Endothelial cell of umbilical vein (primary cell): ENCODE results near the gene CABCOCO1. TPM values are rescaled to one million over a fixed set of nuclear protein-coding genes. Genes with fewer than 3 reads are reported as not detected.
"Not testable (repeated sequence)": the region's sequence is repeated elsewhere in the genome, so short reads cannot be mapped to it uniquely, and the experiment has no call there.

Experiments
- BruUV-seq: library from RNA; stranded (reverse); fragments of 400-500 nt; replicated peaks from 2 replicates; lab custom pipeline; 2021; lab: Mats Ljungman, UMichigan
- CTCF ChIA-PET: fragments of 300-600, 350-600 bp; sonication (Branson Sonifier 250); formaldehyde crosslinking; loops from one replicate; lab custom pipeline; 2021; ENCODE audit warnings: antibody characterized with exemption, inconsistent platforms; lab: Charles Lee
- POLR2A ChIA-PET: fragments of 300-600, 350-600 bp; sonication (Branson Sonifier 250); formaldehyde crosslinking; loops from one replicate; lab custom pipeline; 2021; ENCODE audit warnings: antibody characterized with exemption, inconsistent platforms; lab: Charles Lee
- DNase-seq: peaks from one replicate; pipeline ENCODE4 v3.0.0-alpha.2; 2011; ENCODE audit warnings: low read depth, low spot score
- FAIRE-seq: peaks from 2 replicates; lab custom pipeline; 2011; peaks lifted over from hg19 to GRCh38; lab: Jason Lieb, UNC
- H2AFZ ChIP-seq: 2 replicates; pipeline ENCODE4 v1.6.0; 2012; ENCODE audit warnings: low read depth, low read length, control low read depth, inconsistent platforms
- H3K27ac ChIP-seq: 2 replicates; pipeline ENCODE4 v1.5.1; 2011; ENCODE audit warnings: low read depth, mild to moderate bottlenecking, control low read depth, low read length, moderate library complexity; ENCODE audit not compliant: insufficient read depth
- H3K27me3 ChIP-seq, 2 experiments: 2 replicates each; pipeline versions ENCODE4 v1.6.0 to v1.6.1; 2011; ENCODE audit warnings: low read length in 2 of 2, mixed read lengths in 1 of 2; ENCODE audit not compliant: control insufficient read depth in 2 of 2, insufficient read depth in 2 of 2
- H3K36me3 ChIP-seq, 2 experiments: 2 replicates in 1 of 2; 3 replicates in 1 of 2; pipeline ENCODE4 v1.5.1; 2011; ENCODE audit warnings: low read length in 2 of 2, mild to moderate bottlenecking in 1 of 2, moderate library complexity in 1 of 2; ENCODE audit not compliant: control insufficient read depth in 2 of 2, insufficient read depth in 2 of 2; ENCODE audit errors: extremely low read depth in 1 of 2
- H3K4me1 ChIP-seq: 3 replicates; pipeline ENCODE4 v1.5.1; 2011; ENCODE audit warnings: mild to moderate bottlenecking, low read length; ENCODE audit not compliant: control insufficient read depth, insufficient read depth; ENCODE audit errors: extremely low read depth
- H3K4me2 ChIP-seq: 2 replicates; pipeline ENCODE4 v1.6.1; 2011; ENCODE audit warnings: low read length, control low read depth, mixed read lengths; ENCODE audit not compliant: insufficient read depth
- H3K4me3 ChIP-seq, 3 experiments: fragments of 200-600 bp in 1 of 3; sonication (generic), shearing (Covaris generic) in 1 of 3; replicated peaks in 1 of 3; 2 replicates each; pipeline ENCODE4 v1.5.1; 2011 to 2016; ENCODE audit warnings: control low read depth in 3 of 3, low read length in 3 of 3, mild to moderate bottlenecking in 2 of 3, inconsistent platforms in 1 of 3, low read depth in 1 of 3, moderate library complexity in 1 of 3; ENCODE audit not compliant: insufficient read depth in 1 of 3
- H3K79me2 ChIP-seq: 2 replicates; pipeline ENCODE4 v1.6.0; 2012; ENCODE audit warnings: low read length, inconsistent platforms; ENCODE audit not compliant: control insufficient read depth, insufficient read depth
- H3K9ac ChIP-seq: replicated peaks from 2 replicates; pipeline ENCODE3; 2011; ENCODE audit warnings: low read length, control low read depth; ENCODE audit not compliant: insufficient read depth; ENCODE audit errors: extremely low read depth
- H3K9me1 ChIP-seq: replicated peaks from 3 replicates; pipeline ENCODE4 v1.6.0; 2011; ENCODE audit warnings: mild to moderate bottlenecking, low read length; ENCODE audit not compliant: control insufficient read depth, insufficient read depth; ENCODE audit errors: extremely low read depth
- H3K9me3 ChIP-seq: replicated peaks from 2 replicates; pipeline ENCODE4 v1.5.1; 2012; ENCODE audit warnings: low read length, inconsistent platforms; ENCODE audit not compliant: control insufficient read depth, insufficient read depth
- H4K20me1 ChIP-seq: replicated peaks from 2 replicates; pipeline ENCODE3; 2011; ENCODE audit warnings: mild to moderate bottlenecking, low read length; ENCODE audit not compliant: control insufficient read depth, insufficient read depth; ENCODE audit errors: extremely low read depth
- EZH2 ChIP-seq: IDR thresholded peaks from 2 replicates; pipeline ENCODE4 v1.6.1; 2012; ENCODE audit warnings: borderline replicate concordance, low read depth, mild to moderate bottlenecking, moderate library complexity, low read length, inconsistent platforms; ENCODE audit not compliant: severe bottlenecking
- FOS ChIP-seq: IDR thresholded peaks from 2 replicates; pipeline ENCODE4 v1.6.1; 2011; ENCODE audit warnings: mild to moderate bottlenecking, low read length, moderate library complexity, borderline replicate concordance; ENCODE audit not compliant: insufficient read depth
- GATA2 ChIP-seq: IDR thresholded peaks from 2 replicates; pipeline ENCODE4 v1.7.0; 2011; ENCODE audit warnings: low read depth, mild to moderate bottlenecking, moderate library complexity, mixed read lengths, low read length; ENCODE audit not compliant: insufficient read length, insufficient read depth
- JUN ChIP-seq: IDR thresholded peaks from 2 replicates; pipeline ENCODE4 v1.6.1; 2011; ENCODE audit warnings: borderline replicate concordance, low read depth; ENCODE audit not compliant: insufficient read length, insufficient read depth
- MYC ChIP-seq: IDR thresholded peaks from one replicate; pipeline ENCODE4 v1.6.1; 2011; ENCODE audit warnings: mild to moderate bottlenecking, low read depth, low read length
- POLR2A ChIP-seq: IDR thresholded peaks from 2 replicates; pipeline ENCODE4 v1.6.1; 2012; ENCODE audit warnings: low read depth, mild to moderate bottlenecking, control low read depth, low read length
- POLR2AphosphoS5 ChIP-seq: IDR thresholded peaks from 2 replicates; pipeline ENCODE4 v1.6.1; 2012; ENCODE audit warnings: low read depth, mild to moderate bottlenecking, control low read depth, low read length, moderate library complexity; ENCODE audit not compliant: insufficient read depth
- dilution Hi-C: fragments of 300-500 bp; cut with MboI; formaldehyde crosslinking; loops from one replicate; pipeline ENCODE4 v1.15.0; 2019; ENCODE audit warnings: low sequenced_read_pairs; ENCODE audit not compliant: extremely low pct_ligation_motif_present
- intact Hi-C: fragments of 100-400 bp; cut with micrococcal nuclease; formaldehyde crosslinking; loops from one replicate; pipeline ENCODE4 v1.10.0; 2022
- polyA plus RNA-seq, 4 experiments: library from polyadenylated mRNA; depleted of rRNA in 3 of 4; stranded (reverse) in 3 of 4; unstranded in 1 of 4; fragments of >200 nt; gene quantifications; 2 replicates each; pipeline versions ENCODE4 v1.2.1 to v1.2.3, GENCODE V29; 2011 to 2012; ENCODE audit warnings: missing spikeins in 1 of 4
- total RNA-seq: library from RNA; stranded (reverse); gene quantifications from 2 replicates; pipeline ENCODE4 v1.2.3, GENCODE V29; 2021
- TF ChIP-seq, protein P1 (sequence below): IDR thresholded peaks from 2 replicates; pipeline ENCODE4 v1.6.1; 2011; ENCODE audit not compliant: insufficient read depth, insufficient read length
- TF ChIP-seq, protein P2 (sequence below), 2 donors: IDR thresholded peaks; 1 replicate in 1 of 2; 2 replicates in 1 of 2; pipeline ENCODE4 v1.5.1; 2011; ENCODE audit warnings: low read length in 2 of 2, mild to moderate bottlenecking in 2 of 2, moderate library complexity in 2 of 2, control low read depth in 1 of 2, inconsistent platforms in 1 of 2, low read depth in 1 of 2; ENCODE audit not compliant: insufficient read depth in 1 of 2; ENCODE audit errors: extremely low read depth in 1 of 2

The CABCOCO1 gene
- total and polyA plus RNA-seq, 2 donors (not counting 3 experiments of a cell fraction or from before 2014, with no cell fraction given): 0.06 to 1.3 TPM

DNA sequence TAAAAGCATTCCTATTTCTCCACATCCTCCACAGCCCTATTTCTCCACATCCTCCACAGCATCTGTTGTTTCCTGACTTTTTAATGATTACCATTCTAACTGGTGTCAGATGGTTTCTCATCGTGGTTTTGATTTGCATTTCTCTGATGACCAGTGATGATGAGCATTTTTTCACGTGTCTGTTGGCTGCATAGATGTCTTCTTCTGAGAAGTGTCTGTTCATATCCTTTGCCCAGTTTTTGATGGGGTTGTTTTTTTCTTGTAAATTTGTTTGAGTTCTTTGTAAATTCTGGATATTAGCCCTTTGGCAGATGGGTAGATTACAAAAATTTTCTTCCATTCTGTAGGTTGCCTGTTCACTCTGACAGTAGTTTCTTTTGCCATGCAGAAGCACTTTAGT is 49.4 kb downstream of the CABCOCO1 start:
- POLR2A ChIA-PET, intact Hi-C loops, H3K4me2 ChIP-seq, FAIRE-seq, H3K36me3 ChIP-seq, H4K20me1 ChIP-seq, H3K9ac ChIP-seq, dilution Hi-C loops, H3K9me1 ChIP-seq, H3K27me3 ChIP-seq, H3K9me3 ChIP-seq, H3K4me3 ChIP-seq, H3K4me1 ChIP-seq, H3K27ac ChIP-seq, H2AFZ ChIP-seq, BruUV-seq, H3K79me2 ChIP-seq, DNase-seq: not testable (repeated sequence)
- CTCF ChIA-PET: interaction anchor here (1.0 kb wide), 1 partner anchor 104 kb away, joined by 3 read pairs; no protein-coding TSS in a partner anchor

DNA sequence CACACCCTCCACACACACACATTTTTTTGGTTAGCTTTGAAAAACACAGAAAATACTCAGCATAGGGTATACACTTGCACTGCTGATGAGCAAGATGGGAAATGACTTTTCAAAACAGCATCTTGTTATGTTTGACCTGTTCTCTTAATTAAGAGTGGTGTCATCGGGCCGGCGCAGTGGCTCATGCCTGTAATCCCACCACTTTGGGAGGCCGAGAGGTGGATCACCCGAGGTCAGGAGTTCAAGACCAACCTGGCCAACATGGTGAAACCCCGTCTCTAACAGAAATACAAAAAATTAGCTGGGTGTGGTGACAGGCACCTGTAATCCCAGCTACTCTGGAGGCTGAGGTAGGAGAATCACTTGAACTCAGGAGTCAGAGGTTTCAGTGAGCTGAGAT is 56.7 kb downstream of the CABCOCO1 start:
- H3K4me1 ChIP-seq, H3K27ac ChIP-seq, H3K36me3 ChIP-seq, H3K9ac ChIP-seq, H3K9me3 ChIP-seq, H4K20me1 ChIP-seq, FAIRE-seq, H2AFZ ChIP-seq, CTCF ChIA-PET, H3K9me1 ChIP-seq, H3K4me2 ChIP-seq, intact Hi-C loops, DNase-seq, BruUV-seq, H3K79me2 ChIP-seq, POLR2A ChIA-PET, H3K4me3 ChIP-seq, H3K27me3 ChIP-seq, dilution Hi-C loops: not testable (repeated sequence)

DNA sequence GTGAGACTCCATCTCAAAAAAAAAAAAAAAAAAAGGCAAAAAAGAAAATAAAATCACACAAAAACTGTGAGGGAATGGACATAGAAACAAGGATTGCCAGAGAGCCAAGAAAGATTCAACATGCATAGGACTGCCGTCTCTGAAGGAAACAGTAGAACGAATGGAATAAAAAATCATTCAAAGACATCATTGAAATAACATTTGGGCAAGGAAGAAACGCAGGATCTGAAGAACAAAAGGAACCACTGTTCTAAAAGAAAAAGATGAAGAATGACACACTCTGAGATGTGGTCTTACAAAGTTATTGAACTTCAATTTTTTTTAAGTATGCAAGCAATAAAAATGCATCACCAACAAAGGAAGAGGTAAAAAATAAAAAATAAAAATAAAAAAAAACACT is 57.2 kb downstream of the CABCOCO1 start:
- Histone ChIP-seq H4K20me1 (no peaks in the 10 kb centered on the region), H3K4me3 (no peak overlapping the region), H3K36me3 (no peaks in the 10 kb centered on the region), H2AFZ (no peak overlapping the region), H3K9me1 (no peaks in the 10 kb centered on the region), H3K27me3 (no peaks in the 10 kb centered on the region), H3K79me2 (no peaks in the 10 kb centered on the region), H3K27ac (no peak overlapping the region), H3K9me3 (no peaks in the 10 kb centered on the region), H3K4me2 (no peak overlapping the region), H3K9ac (no peak overlapping the region), H3K4me1 (no peaks in the 10 kb centered on the region)
- no peak for TF ChIP-seq POLR2AphosphoS5
- no peak for TF ChIP-seq EZH2
- TF ChIP-seq GATA2: no peak
- TF ChIP-seq POLR2A: no peak
- no peak for TF ChIP-seq MYC
- no peak for TF ChIP-seq JUN
- TF ChIP-seq, protein P1, sequence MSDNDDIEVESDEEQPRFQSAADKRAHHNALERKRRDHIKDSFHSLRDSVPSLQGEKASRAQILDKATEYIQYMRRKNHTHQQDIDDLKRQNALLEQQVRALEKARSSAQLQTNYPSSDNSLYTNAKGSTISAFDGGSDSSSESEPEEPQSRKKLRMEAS: no peak
- TF ChIP-seq, protein P2, sequence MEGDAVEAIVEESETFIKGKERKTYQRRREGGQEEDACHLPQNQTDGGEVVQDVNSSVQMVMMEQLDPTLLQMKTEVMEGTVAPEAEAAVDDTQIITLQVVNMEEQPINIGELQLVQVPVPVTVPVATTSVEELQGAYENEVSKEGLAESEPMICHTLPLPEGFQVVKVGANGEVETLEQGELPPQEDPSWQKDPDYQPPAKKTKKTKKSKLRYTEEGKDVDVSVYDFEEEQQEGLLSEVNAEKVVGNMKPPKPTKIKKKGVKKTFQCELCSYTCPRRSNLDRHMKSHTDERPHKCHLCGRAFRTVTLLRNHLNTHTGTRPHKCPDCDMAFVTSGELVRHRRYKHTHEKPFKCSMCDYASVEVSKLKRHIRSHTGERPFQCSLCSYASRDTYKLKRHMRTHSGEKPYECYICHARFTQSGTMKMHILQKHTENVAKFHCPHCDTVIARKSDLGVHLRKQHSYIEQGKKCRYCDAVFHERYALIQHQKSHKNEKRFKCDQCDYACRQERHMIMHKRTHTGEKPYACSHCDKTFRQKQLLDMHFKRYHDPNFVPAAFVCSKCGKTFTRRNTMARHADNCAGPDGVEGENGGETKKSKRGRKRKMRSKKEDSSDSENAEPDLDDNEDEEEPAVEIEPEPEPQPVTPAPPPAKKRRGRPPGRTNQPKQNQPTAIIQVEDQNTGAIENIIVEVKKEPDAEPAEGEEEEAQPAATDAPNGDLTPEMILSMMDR (IDR thresholded peaks at IDR 0.05; ENCODE audit: extremely low read depth in 1 of 2, insufficient read depth in 1 of 2, low read depth in 1 of 2, low read length in 2 of 2): no peak
- no peak for TF ChIP-seq FOS
- dilution Hi-C loops: no loop called here
- no peak for DNase-seq
- no TSS peak for BruUV-seq
- FAIRE-seq: no peak
- intact Hi-C loops: no loop called here
- CTCF ChIA-PET: no interaction called here
- POLR2A ChIA-PET: no interaction called here
